GM19395 (cell line): ENCODE data around the gene PRAMEF13.
"Not testable (repeated sequence)": the region's sequence is repeated elsewhere in the genome, so short reads cannot be mapped to it uniquely, and the experiment has no call there.

Source experiments
- ATAC-seq: cut with Tn5 transposase; IDR thresholded peaks from one replicate; pipeline ENCODE4 v1.9.1; 2021; ENCODE audit warnings: mild to moderate bottlenecking, moderate library complexity; ENCODE audit not compliant: unreplicated experiment

PRAMEF13 gene

DNA sequence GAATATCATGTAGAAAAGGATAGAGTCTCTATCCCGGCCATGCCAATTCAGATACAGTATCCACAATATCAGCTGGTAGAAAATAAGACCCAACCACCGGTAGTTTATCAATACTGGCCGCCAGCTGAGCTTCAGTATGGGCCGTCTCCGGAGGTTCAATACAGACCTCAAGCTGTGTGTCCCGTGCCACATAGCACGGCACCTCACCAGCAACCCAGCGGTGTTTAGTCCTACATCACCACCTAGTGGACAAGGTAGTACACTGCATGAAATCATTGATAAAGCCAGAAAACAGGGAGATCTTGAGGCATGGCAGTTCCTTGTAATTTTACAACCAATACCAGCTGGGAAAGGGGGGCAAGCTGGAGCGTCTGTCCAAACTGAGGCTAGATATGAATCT is 7.5 kb upstream of the PRAMEF13 start:
- not testable (repeated sequence) for ATAC-seq

DNA sequence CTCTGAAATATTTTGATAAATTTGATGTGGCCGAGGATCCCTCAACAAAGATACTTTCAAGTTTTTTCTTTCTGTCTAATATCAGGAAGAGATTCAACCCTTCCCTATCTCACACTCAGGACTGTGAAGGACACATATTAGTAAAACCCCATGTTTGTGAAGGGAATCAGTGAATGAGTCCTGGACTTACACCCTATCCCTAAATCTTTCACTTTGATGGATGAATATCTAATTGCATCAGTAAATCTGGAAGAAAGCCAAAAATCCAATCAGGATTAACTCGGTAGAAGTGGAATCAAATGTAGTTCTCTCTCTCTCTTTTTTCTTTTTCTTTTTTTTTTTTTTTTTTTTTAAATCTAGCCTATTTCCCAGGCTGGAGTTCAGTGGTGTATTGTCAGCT is 29.7 kb downstream of the PRAMEF13 start, which contains the start of gene PRAMEF9:
PRAMEF9 (plus strand) TSS at position 301 of the 400 bp plus-strand sequence. CDS start 3,433 bp downstream, outside the sequence.
- not testable (repeated sequence) for ATAC-seq

DNA sequence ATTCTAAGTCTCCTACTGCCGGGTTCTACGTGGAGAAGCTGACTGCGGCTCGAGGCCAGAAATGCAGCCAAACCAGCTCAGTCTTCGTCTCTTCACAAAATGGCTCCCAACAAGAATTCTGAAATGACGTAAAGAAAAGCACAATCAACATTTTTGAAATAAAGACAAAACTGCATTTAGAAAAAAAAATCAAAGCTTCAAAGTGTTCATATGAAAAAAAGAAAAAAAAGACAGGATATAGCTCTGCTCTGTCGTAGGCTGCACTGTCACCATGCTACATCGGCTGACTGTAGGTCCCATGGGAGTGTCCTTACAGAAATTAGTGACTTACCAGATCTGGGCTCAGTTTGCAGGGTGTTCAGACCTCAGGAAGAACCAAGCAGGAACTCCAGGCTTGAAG is 35.7 kb downstream of the PRAMEF13 start, which contains the start of gene HNRNPCL4:
HNRNPCL4 (minus strand) TSS at position 101 of the 400 bp plus-strand sequence. CDS start 164 bp downstream, outside the sequence.
- not testable (repeated sequence) for ATAC-seq

DNA sequence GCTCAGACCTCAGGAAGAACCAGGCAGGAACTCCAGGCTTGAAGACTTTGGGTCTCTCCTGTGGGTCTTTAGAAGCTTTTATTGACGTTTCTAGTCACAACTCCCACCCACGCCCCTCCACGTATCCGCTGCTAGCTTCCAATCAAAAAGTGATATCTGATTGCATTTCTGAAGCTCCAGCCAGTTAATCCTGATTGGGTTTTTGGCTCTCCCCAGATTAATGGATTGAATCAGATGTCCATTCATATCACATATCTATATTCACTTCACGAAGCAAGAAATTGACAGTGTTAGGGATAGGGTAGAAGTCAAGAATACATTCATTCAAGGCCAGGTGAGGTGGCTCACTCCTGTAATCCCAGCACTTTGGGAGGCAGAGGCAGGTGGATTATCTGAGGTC is 45.3 kb downstream of the PRAMEF13 start, which contains the start of gene PRAMEF26:
PRAMEF26 (minus strand) TSS at position 101 of the 400 bp plus-strand sequence. CDS start 2,914 bp downstream, outside the sequence.
- not testable (repeated sequence) for ATAC-seq
